ENCODE results near the gene CTTNBP2NL. TPM values are rescaled to one million over a fixed set of nuclear protein-coding genes. Genes with fewer than 3 reads are reported as not detected.
"Not testable (repeated sequence)": the region's sequence is repeated elsewhere in the genome, so short reads cannot be mapped to it uniquely, and the experiment has no call there.

Gene CTTNBP2NL
- total RNA-seq, 2 experiments from 2014 or later: 0.84 to 1.2 TPM

- Mint-ChIP-seq H3K27me3 (peaks cover 4% of the 10 kb centered on the region), H3K4me1 (no peaks in the 10 kb centered on the region), H3K27ac (no peak overlapping the region), H3K4me3 (no peak overlapping the region), H3K36me3 (ENCODE audit: low read depth) (no peaks in the 10 kb centered on the region), H3K9me3 (no peaks in the 10 kb centered on the region)
- no peak for DNase-seq
- ChIA-PET CTCF (no interaction called here), POLR2A (no interaction called here)
Measured at GRCh38 chr1:112444269-112444668, 48.3 kb downstream of the CTTNBP2NL start.

GRCh38 chr1:112445596-112445995, 49.6 kb downstream of the CTTNBP2NL start:
- CTCF ChIA-PET: interaction anchor here (0.6 to 1.4 kb wide), 3 partner anchors 15 to 91 kb away, joined by 3 read pairs; no protein-coding TSS in a partner anchor
- Mint-ChIP-seq H3K36me3 (ENCODE audit: low read depth) (no peaks in the 10 kb centered on the region), H3K9me3 (no peaks in the 10 kb centered on the region), H3K27ac (no peak overlapping the region), H3K27me3 (peaks cover 4% of the 10 kb centered on the region), H3K4me3 (no peak overlapping the region), H3K4me1 (no peaks in the 10 kb centered on the region)
- DNase-seq: no peak
- POLR2A ChIA-PET: no interaction called here

- CTCF ChIA-PET: interaction anchor here (0.6 to 1.4 kb wide), 4 partner anchors 11 to 272 kb away, joined by 3 to 4 read pairs (median 3); a partner anchor contains a TSS
- no peaks in the 10 kb centered on the region for H3K36me3 Mint-ChIP-seq (ENCODE audit: low read depth)
- POLR2A ChIA-PET: no interaction called here
- H3K9me3 Mint-ChIP-seq: no peaks in the 10 kb centered on the region
- no peaks in the 10 kb centered on the region for H3K27me3 Mint-ChIP-seq
- DNase-seq: no peak
- no peak overlapping the region for H3K27ac Mint-ChIP-seq
- no peak overlapping the region for H3K4me3 Mint-ChIP-seq
- H3K4me1 Mint-ChIP-seq: no peaks in the 10 kb centered on the region
Measured at GRCh38 chr1:112446411-112446810, 50.4 kb downstream of the CTTNBP2NL start.

DNA sequence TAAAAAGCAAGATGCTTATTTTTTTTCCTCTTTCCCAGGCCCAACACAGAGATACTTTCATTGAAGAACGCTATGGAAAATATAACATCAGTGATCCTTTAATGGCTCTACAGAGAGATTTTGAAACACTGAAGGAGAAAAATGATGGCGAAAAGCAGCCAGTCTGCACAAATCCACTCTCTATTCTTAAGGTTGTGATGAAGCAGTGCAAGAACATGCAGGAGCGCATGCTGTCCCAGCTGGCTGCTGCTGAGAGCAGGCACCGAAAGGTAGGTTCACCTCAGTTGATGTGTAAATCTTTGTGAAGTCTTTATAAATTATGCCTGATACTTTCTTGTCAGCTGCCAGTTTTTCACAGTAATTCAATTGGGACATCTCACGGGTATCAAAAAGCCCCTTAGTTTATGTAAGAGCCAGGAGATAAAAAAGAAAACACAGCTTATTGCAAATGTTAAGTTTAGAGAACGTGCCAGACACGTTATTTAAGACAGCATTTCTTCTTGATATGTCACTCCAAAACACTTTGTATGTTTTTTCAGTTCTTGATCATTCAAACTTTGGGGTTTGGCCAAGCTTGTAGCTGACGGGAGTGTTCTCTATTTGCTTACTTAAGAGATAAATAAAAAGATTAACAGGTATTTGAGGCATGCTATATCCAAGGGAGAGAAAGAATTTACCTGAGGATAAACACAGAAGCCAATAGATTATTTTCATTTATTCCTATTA, 53.1 kb downstream of the CTTNBP2NL start:
- CTCF ChIA-PET: no interaction called here
- no peaks in the 10 kb centered on the region for H3K9me3 Mint-ChIP-seq
- POLR2A ChIA-PET: no interaction called here
- H3K4me3 Mint-ChIP-seq: no peak overlapping the region
- H3K36me3 Mint-ChIP-seq (ENCODE audit: low read depth): no peaks in the 10 kb centered on the region
- no peaks in the 10 kb centered on the region for H3K27me3 Mint-ChIP-seq
- no peaks in the 10 kb centered on the region for H3K4me1 Mint-ChIP-seq
- DNase-seq: no peak
- no peak overlapping the region for H3K27ac Mint-ChIP-seq

DNA sequence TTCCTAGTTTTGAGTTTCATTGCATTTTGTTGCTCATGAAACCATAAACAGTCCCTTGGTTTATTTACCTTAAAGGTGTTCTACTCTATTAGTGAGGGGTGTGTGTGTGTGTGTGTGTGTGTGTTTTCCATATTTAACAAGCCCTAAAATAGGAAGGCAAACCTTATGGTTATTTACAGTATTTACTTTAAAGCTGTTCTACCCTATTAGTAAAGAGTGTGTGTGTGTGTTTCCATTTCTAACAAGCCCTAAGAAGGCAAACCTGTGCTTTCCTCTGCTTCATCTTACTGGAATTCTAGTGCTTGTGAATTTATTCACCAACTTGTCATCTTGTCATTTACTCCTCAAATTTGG, 53.6 kb downstream of the CTTNBP2NL start:
- no peak overlapping the region for H3K27ac Mint-ChIP-seq
- H3K36me3 Mint-ChIP-seq (ENCODE audit: low read depth): no peaks in the 10 kb centered on the region
- CTCF ChIA-PET: no interaction called here
- DNase-seq: no peak
- no peak overlapping the region for H3K4me3 Mint-ChIP-seq
- POLR2A ChIA-PET: no interaction called here
- no peaks in the 10 kb centered on the region for H3K27me3 Mint-ChIP-seq
- H3K4me1 Mint-ChIP-seq: no peaks in the 10 kb centered on the region
- H3K9me3 Mint-ChIP-seq: no peaks in the 10 kb centered on the region

DNA sequence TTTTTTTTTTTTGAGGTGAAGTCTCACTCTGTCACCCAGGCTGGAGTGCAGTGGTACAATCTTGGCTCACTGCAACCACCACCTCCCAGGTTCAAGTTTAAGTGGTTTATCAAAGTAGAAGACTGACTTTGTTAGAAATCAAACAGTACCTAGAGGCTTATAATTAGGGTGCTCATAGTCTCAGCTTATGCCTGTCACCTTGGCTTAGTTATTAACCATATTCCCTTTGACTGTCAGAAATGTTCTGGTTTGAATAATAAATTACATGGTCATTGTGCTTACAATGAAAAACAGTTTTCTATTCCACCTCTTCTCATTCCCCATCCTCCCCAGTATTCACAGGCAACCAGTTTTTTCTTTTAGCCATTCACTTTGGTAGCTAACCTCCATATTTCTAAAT, 54.8 kb downstream of the CTTNBP2NL start:
- ChIA-PET CTCF (interaction anchor here (1.2 kb wide), 1 partner anchor 61 kb away, joined by 3 read pairs; no protein-coding TSS in a partner anchor), POLR2A (no interaction called here)
- Mint-ChIP-seq H3K27me3 (no peaks in the 10 kb centered on the region), H3K4me3 (no peak overlapping the region), H3K27ac (no peak overlapping the region), H3K4me1 (no peaks in the 10 kb centered on the region), H3K36me3 (ENCODE audit: low read depth) (no peaks in the 10 kb centered on the region), H3K9me3 (no peaks in the 10 kb centered on the region)
- no peak for DNase-seq

DNA sequence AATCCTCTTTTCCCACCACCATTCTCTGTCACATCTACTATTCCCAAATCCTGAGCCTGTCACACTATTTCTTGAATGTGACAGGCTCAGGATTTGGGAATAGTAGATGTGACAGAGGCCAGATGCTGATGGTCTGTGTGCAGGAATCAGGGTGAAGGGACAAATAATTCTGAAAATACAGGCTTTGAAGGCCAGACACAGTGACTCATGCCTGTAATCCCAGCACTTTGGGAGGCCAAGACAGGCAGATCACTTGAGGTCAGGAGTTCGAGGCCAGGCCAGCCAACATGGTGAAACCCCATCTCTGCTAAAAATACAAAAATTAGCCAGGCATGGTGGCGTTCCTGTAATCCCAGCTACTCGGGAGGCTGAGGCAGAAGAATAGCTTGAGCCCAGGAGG, 55.3 kb downstream of the CTTNBP2NL start:
- POLR2A ChIA-PET: not testable (repeated sequence)
- CTCF ChIA-PET: interaction anchor here (1.2 kb wide), 1 partner anchor 61 kb away, joined by 3 read pairs; no protein-coding TSS in a partner anchor

GRCh38 chr1:112453876-112454275, 57.9 kb downstream of the CTTNBP2NL start:
- Mint-ChIP-seq H3K4me3 (no peak overlapping the region), H3K36me3 (ENCODE audit: low read depth) (no peaks in the 10 kb centered on the region), H3K27ac (no peak overlapping the region), H3K4me1 (no peaks in the 10 kb centered on the region), H3K9me3 (no peaks in the 10 kb centered on the region), H3K27me3 (no peaks in the 10 kb centered on the region)
- POLR2A ChIA-PET: no interaction called here
- no peak for DNase-seq
- CTCF ChIA-PET: no interaction called here

More for the DNA sequence above, 55.3 kb downstream of the CTTNBP2NL start:
- H3K4me1 Mint-ChIP-seq; DNase-seq; H3K27ac Mint-ChIP-seq; H3K27me3 Mint-ChIP-seq; H3K9me3 Mint-ChIP-seq; H3K4me3 Mint-ChIP-seq; H3K36me3 Mint-ChIP-seq (ENCODE audit: low read depth): not testable (repeated sequence)

- Mint-ChIP-seq H3K9me3 (no peaks in the 10 kb centered on the region), H3K27ac (no peak overlapping the region), H3K4me3 (no peak overlapping the region), H3K27me3 (no peaks in the 10 kb centered on the region), H3K36me3 (ENCODE audit: low read depth) (no peaks in the 10 kb centered on the region), H3K4me1 (no peaks in the 10 kb centered on the region)
- POLR2A ChIA-PET: no interaction called here
- CTCF ChIA-PET: no interaction called here
- no peak for DNase-seq
Measured at GRCh38 chr1:112454316-112454715, 58.3 kb downstream of the CTTNBP2NL start.

DNA sequence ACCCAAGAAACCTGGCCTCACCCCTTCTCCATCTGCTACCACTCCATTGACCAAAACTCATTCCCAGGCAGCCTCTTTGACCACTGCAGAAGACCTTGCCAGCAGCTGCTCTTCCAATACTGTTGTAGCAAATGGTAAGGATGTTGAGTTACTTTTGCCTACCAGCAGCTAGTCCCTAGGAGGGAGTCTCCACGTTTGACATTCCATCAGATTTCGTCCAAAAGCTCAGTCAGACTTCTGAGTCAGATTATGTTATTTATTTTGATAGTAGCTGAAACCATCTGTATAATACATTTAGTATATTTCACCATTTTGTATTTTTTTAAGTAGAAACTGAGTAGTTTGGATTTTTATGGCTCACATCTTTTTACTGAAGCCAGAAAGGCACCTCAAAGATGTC, 61.2 kb downstream of the CTTNBP2NL start:
- Mint-ChIP-seq H3K27ac (no peak overlapping the region), H3K4me1 (no peaks in the 10 kb centered on the region), H3K36me3 (ENCODE audit: low read depth) (no peaks in the 10 kb centered on the region), H3K9me3 (no peaks in the 10 kb centered on the region), H3K27me3 (peaks cover 3% of the 10 kb centered on the region), H3K4me3 (no peak overlapping the region)
- DNase-seq: no peak
- ChIA-PET CTCF (interaction anchor here (1.0 to 1.3 kb wide), 3 partner anchors 9 to 44 kb away, joined by 3 to 4 read pairs (median 3); no protein-coding TSS in a partner anchor), POLR2A (interaction anchor here (0.7 kb wide), 1 partner anchor 332 kb away, joined by 3 read pairs; no protein-coding TSS in a partner anchor)

DNA sequence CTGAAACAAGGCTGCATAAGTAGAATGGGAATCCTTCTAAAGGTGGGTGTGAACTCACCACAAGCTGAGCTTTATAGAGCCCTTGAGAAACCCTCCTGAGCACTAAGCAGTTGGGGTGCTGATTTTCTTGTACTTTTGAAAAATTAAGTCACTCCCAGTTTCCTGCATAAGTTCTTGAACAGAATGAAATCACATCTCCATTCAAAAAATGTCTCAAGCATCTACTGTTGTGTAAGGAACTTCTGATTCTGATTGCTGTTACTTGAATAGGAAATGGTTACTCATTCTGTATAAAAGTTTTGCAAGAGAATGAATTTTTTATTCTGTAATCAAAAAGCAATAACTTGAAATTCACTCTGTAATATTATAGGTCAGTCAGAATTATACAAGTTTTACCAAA, 61.9 kb downstream of the CTTNBP2NL start:
- ChIA-PET POLR2A (no interaction called here), CTCF (interaction anchor here (1.0 to 1.3 kb wide), 2 partner anchors 11 to 45 kb away, joined by 3 to 4 read pairs; no protein-coding TSS in a partner anchor)
- H3K9me3 Mint-ChIP-seq: no peaks in the 10 kb centered on the region
- no peaks in the 10 kb centered on the region for H3K36me3 Mint-ChIP-seq (ENCODE audit: low read depth)
- H3K4me1 Mint-ChIP-seq: no peaks in the 10 kb centered on the region
- no peak for DNase-seq
- H3K27me3 Mint-ChIP-seq: peaks cover 5% of the 10 kb centered on the region
- H3K27ac Mint-ChIP-seq: no peak overlapping the region
- H3K4me3 Mint-ChIP-seq: no peak overlapping the region

- Mint-ChIP-seq H3K4me3 (no peak overlapping the region), H3K27ac (no peak overlapping the region), H3K9me3 (no peaks in the 10 kb centered on the region), H3K36me3 (ENCODE audit: low read depth) (no peaks in the 10 kb centered on the region), H3K4me1 (no peaks in the 10 kb centered on the region), H3K27me3 (peaks cover 7% of the 10 kb centered on the region)
- POLR2A ChIA-PET: no interaction called here
- CTCF ChIA-PET: no interaction called here
- no peak for DNase-seq
Measured at GRCh38 chr1:112458756-112459155, 62.7 kb downstream of the CTTNBP2NL start.

DNA sequence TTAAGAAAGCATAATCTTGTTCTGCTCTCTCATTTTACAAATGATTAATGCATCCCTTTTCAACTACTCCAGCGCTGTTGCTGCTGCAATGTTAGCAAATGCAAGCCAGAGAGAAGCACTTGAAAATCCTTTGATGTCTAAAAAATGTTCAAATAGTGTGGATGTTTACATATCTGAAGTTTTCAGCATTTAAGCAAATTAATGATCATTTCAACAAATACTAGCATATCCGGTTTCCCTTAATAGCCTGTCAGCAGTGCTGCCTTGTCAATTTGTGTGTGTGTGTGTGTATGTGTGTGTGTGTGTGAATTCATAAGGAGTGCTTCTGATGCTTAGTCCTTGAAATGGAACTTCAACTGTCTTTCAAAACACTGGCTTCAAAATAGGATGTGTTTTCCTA, 64.6 kb downstream of the CTTNBP2NL start:
- peaks cover 8% of the 10 kb centered on the region for H3K27me3 Mint-ChIP-seq
- peaks cover 2% of the 10 kb centered on the region for H3K4me1 Mint-ChIP-seq
- H3K36me3 Mint-ChIP-seq (ENCODE audit: low read depth): no peaks in the 10 kb centered on the region

More for the DNA sequence above, 64.6 kb downstream of the CTTNBP2NL start:
- CTCF ChIA-PET: no interaction called here
- Mint-ChIP-seq H3K4me3 (no peak overlapping the region), H3K27ac (no peak overlapping the region), H3K9me3 (no peaks in the 10 kb centered on the region)
- POLR2A ChIA-PET: no interaction called here
- no peak for DNase-seq
